ENCODE data around the gene SRC. TPM values are rescaled to one million over a fixed set of nuclear protein-coding genes. Genes with fewer than 3 reads are reported as not detected.

The SRC gene
- polyA plus RNA-seq, 6 donors from 2014 or later: 1.2 to 2.3 (median 1.7) TPM; not detected in 1

GRCh38 chr20:37401282-37401929, 55.5 kb downstream of the SRC start:
- Mint-ChIP-seq H3K27ac (no peak overlapping the region), H3K9me3 (no peaks in the 10 kb centered on the region), H3K4me3 (no peak overlapping the region), H3K36me3 (no peaks in the 10 kb centered on the region), H3K27me3 (peaks cover 0 to 8% (median 0%) of the 10 kb centered on the region in 3 donors), H3K4me1 (peaks cover 5 to 12% (median 8%) of the 10 kb centered on the region in 3 donors)
- ATAC-seq (ENCODE audit: low read depth in 2 of 2) (no peak), DNase-seq (no peak)

- no peak overlapping the region for H3K4me3 Mint-ChIP-seq
- ATAC-seq (ENCODE audit: low read depth in 2 of 2) (no peak), DNase-seq (no peak)
- peaks cover 0 to 9% (median 0%) of the 10 kb centered on the region in 3 donors for H3K27me3 Mint-ChIP-seq
- H3K36me3 Mint-ChIP-seq: no peaks in the 10 kb centered on the region
- H3K9me3 Mint-ChIP-seq: no peaks in the 10 kb centered on the region
- H3K27ac Mint-ChIP-seq: no peak overlapping the region
- peaks cover 6 to 16% (median 9%) of the 10 kb centered on the region in 3 donors for H3K4me1 Mint-ChIP-seq
Observed at GRCh38 chr20:37401930-37402675, 56.2 kb downstream of the SRC start.

- ATAC-seq (ENCODE audit: low read depth in 2 of 2) (no peak), DNase-seq (no peak)
- Mint-ChIP-seq H3K27ac (peak overlapping the region in 1 of 6 donors; percentile 26), H3K4me1 (peaks cover 12 to 23% (median 16%) of the 10 kb centered on the region in 3 donors), H3K9me3 (no peaks in the 10 kb centered on the region), H3K27me3 (peaks cover 0 to 21% (median 9%) of the 10 kb centered on the region in 3 donors), H3K36me3 (no peaks in the 10 kb centered on the region), H3K4me3 (no peak overlapping the region)
Observed at GRCh38 chr20:37403107-37404033, 57.4 kb downstream of the SRC start.

- Mint-ChIP-seq H3K27ac (peak overlapping the region in 1 of 6 donors; percentile 44), H3K9me3 (no peaks in the 10 kb centered on the region), H3K4me3 (no peak overlapping the region), H3K4me1 (peaks cover 23 to 33% (median 27%) of the 10 kb centered on the region in 3 donors), H3K27me3 (peaks cover 4 to 32% (median 18%) of the 10 kb centered on the region in 3 donors), H3K36me3 (no peaks in the 10 kb centered on the region)
- no peak for DNase-seq
- ATAC-seq (ENCODE audit: low read depth in 2 of 2): no peak
Observed at GRCh38 chr20:37404461-37404890, 58.5 kb downstream of the SRC start.

- Mint-ChIP-seq H3K9me3 (no peaks in the 10 kb centered on the region), H3K4me3 (peak overlapping the region in 7 of 8 donors; percentile 25 to 77 (median 62)), H3K27ac (peak overlapping the region in 2 of 6 donors; percentile 44 to 65), H3K36me3 (no peaks in the 10 kb centered on the region), H3K4me1 (peaks cover 29 to 41% (median 31%) of the 10 kb centered on the region in 3 donors), H3K27me3 (peaks cover 4 to 32% (median 18%) of the 10 kb centered on the region in 3 donors)
- DNase-seq: no peak
- ATAC-seq (ENCODE audit: low read depth in 2 of 2): no peak
Observed at GRCh38 chr20:37405351-37405897, 59.5 kb downstream of the SRC start.

GRCh38 chr20:37406010-37406998, 60.4 kb downstream of the SRC start:
- peak overlapping the region; percentile 62 to 88 (median 76) for H3K4me3 Mint-ChIP-seq
- H3K27ac Mint-ChIP-seq: peak overlapping the region in 2 of 6 donors; percentile 0 to 85
- H3K36me3 Mint-ChIP-seq: no peaks in the 10 kb centered on the region
- DNase-seq: no peak
- H3K9me3 Mint-ChIP-seq: no peaks in the 10 kb centered on the region
- peaks cover 29 to 41% (median 32%) of the 10 kb centered on the region in 3 donors for H3K4me1 Mint-ChIP-seq
- ATAC-seq (ENCODE audit: low read depth in 2 of 2): peak; percentile 16 to 20
- peaks cover 4 to 32% (median 18%) of the 10 kb centered on the region in 3 donors for H3K27me3 Mint-ChIP-seq

- Mint-ChIP-seq H3K27me3 (peaks cover 4 to 32% (median 18%) of the 10 kb centered on the region in 3 donors), H3K9me3 (no peaks in the 10 kb centered on the region), H3K4me1 (peaks cover 29 to 41% (median 32%) of the 10 kb centered on the region in 3 donors), H3K27ac (peak overlapping the region in 1 of 6 donors; percentile 0), H3K36me3 (no peaks in the 10 kb centered on the region), H3K4me3 (peak overlapping the region; percentile 57 to 88 (median 76))
- ATAC-seq (ENCODE audit: low read depth in 2 of 2) (no peak), DNase-seq (no peak)
Observed at GRCh38 chr20:37407019-37407566, 61.2 kb downstream of the SRC start.

- Mint-ChIP-seq H3K36me3 (no peaks in the 10 kb centered on the region), H3K27me3 (peaks cover 4 to 32% (median 18%) of the 10 kb centered on the region in 3 donors), H3K27ac (peak overlapping the region in 1 of 6 donors; percentile 0), H3K9me3 (no peaks in the 10 kb centered on the region), H3K4me3 (peak overlapping the region in 6 of 8 donors; percentile 42 to 74 (median 60)), H3K4me1 (peaks cover 29 to 41% (median 32%) of the 10 kb centered on the region in 3 donors)
- ATAC-seq (ENCODE audit: low read depth in 2 of 2) (no peak), DNase-seq (no peak)
Observed at GRCh38 chr20:37407573-37408002, 61.6 kb downstream of the SRC start.

- peak overlapping the region in 6 of 8 donors; percentile 7 to 72 (median 34) for H3K4me3 Mint-ChIP-seq
- ATAC-seq (ENCODE audit: low read depth in 2 of 2) (peak; percentile 24 to 30), DNase-seq (no peak)
- H3K36me3 Mint-ChIP-seq: no peaks in the 10 kb centered on the region
- peaks cover 29 to 41% (median 32%) of the 10 kb centered on the region in 3 donors for H3K4me1 Mint-ChIP-seq
- H3K27ac Mint-ChIP-seq: peak overlapping the region in 5 of 6 donors; percentile 31 to 60 (median 48)
- no peaks in the 10 kb centered on the region for H3K9me3 Mint-ChIP-seq
- H3K27me3 Mint-ChIP-seq: peaks cover 4 to 32% (median 18%) of the 10 kb centered on the region in 3 donors
Observed at GRCh38 chr20:37408302-37409193, 62.6 kb downstream of the SRC start.

GRCh38 chr20:37411408-37412219, 65.7 kb downstream of the SRC start:
- no peak for DNase-seq
- no peak for ATAC-seq (ENCODE audit: low read depth in 2 of 2)
- H3K27me3 Mint-ChIP-seq: peaks cover 4 to 24% (median 18%) of the 10 kb centered on the region in 3 donors
- no peak overlapping the region for H3K27ac Mint-ChIP-seq
- peaks cover 20 to 32% (median 29%) of the 10 kb centered on the region in 3 donors for H3K4me1 Mint-ChIP-seq
- H3K36me3 Mint-ChIP-seq: no peaks in the 10 kb centered on the region
- no peak overlapping the region for H3K4me3 Mint-ChIP-seq
- peaks cover 0 to 2% (median 0%) of the 10 kb centered on the region in 7 donors for H3K9me3 Mint-ChIP-seq
